DMS153 (cell line): ENCODE results near the gene STARD9.
A peak's percentile ranks its signal among the peaks of the same experiment; 100 is the strongest.
"Not testable (repeated sequence)": the region's sequence is repeated elsewhere in the genome, so short reads cannot be mapped to it uniquely, and the experiment has no call there.

ENCODE experiments used
- DNase-seq: peaks from one replicate; lab custom pipeline; 2025; lab: John Stamatoyannopoulos, UW

The STARD9 gene

DNA sequence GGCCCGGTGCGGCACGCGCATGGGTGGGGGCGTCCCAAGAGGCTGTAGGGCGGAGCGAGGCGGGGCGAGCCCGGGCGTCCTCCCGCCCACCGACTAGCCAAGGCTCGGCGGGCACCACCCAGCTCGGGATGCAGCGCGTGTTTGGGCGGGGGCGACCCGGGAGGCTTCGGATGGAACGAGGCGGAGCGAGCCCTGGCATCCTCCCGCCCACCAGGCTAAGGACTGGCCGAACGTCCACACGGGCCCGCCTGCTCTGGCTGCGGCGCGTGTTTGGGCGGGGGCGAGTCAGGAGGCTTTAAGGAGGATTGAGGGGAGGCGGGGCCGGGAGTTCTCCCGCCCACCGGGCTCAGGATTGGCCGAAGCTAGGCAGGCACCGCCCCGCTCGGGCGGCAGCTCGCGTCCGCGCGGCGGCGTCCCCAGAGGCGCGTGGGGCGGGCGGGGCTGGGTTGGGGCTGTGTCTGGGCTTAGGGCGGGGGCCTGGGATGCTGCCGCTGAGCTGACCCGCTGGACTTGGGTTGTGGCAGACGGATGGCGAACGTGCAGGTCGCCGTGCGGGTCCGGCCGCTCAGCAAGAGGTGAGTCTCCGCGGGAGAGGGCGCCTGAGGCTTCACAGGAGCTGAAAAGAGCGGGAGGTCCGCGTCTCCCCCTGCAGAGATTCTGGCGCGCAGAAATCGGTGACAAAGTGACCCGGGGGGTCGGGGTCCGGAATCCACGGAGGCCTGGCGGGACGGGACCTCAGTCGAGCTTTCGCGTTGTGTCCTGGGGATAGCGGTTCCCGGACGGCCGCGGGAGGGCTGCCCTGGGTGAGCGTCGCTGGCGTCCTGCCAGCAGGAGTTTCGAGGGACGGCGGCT is at the start of gene STARD9:
Gene STARD9, plus strand, starts transcription at position 419 of the 852 bp plus-strand sequence. Its CDS starts 110 bp downstream, at position 529.
- DNase-seq = peak; percentile 90

DNA sequence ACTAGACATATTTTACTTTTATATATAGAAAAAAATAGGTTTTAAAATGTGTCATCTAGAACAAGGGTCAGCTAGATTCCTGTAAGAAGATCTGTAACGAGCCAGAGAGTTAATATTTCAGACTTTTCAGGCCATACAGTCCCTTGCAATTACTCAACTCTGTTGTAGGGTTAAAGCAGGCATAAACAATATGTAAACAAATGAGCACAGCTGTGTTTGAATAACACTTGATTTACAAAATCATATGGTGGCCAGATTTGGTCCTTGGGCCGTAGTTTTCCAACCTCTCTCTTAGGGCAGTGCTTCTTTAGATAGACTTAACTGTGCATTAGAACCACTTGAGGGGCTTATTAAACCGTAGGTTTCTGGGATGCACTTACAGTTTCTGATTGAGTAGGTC is 46.4 kb upstream of the STARD9 start:
- DNase-seq = no peak

DNA sequence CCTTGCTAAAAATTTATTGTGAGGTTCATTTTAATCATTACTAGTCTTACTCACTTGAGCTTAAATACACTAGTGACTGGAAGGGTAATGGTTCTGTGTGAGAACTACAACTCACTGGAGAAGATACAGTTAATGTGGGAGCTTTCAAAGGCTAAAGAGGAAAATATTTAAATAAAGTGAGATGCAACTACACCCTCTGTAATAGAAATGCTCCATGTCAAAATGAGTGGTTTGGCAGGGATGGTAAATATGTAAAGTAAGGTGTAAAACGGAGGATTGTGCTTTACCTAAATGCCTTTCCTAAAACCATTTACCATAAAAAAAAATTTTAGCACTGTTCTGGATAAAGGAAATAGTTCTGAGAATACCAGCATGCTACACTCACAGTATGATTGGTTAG is 42.2 kb upstream of the STARD9 start:
- no peak for DNase-seq

DNA sequence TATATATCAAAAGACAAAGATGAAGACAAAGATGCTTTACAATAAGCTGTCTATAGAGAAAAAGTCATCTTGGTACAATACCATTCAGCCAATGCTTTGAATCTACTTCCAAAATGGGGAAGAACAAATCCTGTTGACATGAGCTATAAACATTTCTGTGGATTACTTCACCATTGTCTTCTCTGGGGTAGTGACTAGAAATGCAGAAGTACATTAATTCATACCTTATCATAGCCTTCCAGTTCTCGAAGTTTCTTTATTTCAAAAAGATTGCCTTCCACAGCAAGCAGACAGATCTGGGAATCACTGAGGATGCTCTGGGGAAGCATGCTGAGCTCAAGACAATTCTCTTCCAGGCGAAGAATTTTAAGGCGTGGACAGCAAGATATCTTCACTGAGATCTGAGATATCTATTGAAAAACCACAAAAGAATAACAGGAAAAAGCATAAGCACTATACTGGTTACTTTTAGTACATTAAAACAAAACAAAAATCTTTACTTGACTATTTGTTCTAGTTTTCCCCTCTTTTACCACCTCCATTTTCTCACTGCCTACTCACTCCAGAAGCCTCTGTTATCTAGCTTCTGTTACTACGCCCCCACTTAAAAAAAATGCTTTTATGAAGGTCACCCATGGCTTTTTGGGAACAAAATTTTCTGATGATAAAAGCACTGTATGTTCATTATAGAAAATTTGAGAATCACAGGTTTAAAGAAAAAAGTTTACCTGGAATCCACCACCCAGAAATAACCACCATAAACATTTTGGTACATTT is 30.4 kb upstream of the STARD9 start:
- no peak for DNase-seq

DNA sequence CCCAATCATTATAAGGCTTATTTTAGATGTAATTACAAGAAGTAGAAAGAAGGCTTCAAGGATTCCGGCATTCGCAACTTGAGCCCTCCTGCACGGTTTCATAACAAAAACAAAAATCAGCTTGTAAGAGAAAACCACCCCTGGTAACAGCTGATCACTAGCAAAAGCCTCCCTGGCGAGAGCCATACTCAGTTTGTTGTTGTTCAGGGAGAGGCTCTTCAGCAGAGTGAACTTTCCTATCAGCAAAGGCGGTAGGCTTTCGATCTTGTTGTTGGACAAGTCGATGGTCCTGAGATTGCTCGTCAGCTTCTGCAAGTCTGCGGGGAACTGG is 27.5 kb upstream of the STARD9 start:
- no peak for DNase-seq

DNA sequence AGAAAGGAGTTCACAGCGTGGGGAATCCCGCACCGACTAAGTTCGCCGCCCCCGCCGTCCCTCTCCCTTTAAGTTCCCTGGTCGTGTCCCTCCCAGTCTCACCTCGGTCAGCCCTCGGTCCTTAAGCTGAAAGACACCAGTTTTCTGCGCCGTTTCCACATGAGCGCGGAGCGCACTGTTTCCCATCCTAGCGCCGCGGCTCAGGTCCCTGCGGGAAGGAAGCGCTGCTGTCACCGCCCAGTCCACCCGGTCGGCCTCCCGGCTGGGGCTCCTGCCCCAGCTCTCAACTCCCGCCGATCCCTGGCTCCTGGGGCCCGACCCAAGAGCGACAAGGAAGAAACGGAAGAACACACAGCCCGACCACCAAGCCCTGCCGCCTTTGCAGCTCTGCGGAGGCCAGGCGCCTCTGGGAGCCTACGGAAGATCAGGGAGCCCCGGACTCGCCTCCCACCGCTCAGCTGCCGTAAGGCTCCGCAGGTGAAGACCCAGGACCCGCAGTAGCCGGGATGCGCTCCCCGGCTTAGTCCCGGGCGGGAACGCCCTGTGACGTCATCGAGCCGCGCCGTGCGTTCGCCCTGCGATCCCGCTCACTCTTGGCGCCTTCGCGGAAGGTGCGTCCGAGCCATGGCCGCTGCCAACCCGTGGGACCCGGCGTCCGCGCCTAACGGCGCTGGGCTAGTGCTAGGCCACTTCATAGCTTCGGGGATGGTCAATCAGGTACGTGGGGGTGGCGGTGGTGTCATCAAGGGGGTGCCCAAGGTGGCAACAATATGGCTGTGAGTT is 27.0 kb upstream of the STARD9 start, which contains the start of the genes HAUS2 and LRRC57:
Gene HAUS2, plus strand, starts transcription at position 590 of the 783 bp plus-strand sequence. Its CDS starts 35 bp downstream, at position 625.
Gene LRRC57, minus strand, starts transcription at position 545 of the 783 bp plus-strand sequence. Its CDS starts 359 bp downstream, at position 186.
- DNase-seq = peak; percentile 40

DNA sequence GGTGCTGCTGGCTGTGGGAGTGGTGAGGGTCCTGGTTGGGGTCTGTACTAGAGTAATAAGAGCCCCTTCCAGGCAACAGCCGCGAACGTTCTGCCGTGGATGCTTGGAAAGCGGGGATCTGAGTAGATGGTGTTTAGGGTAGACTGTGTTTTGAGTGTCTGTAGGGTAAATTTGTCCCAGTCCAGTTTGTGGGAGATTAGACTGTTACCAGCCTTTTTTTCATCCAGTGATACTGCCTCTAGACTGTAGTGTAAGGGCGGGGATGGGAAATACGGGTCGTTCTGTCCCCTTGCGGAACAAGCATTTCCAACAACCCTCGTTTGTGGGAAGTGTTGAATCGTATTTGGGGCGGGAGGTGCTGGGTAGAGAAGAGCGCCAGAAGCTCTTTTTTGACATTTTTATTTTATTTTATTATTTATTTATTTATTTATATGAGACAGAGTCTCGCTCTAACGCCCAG is 26.3 kb upstream of the STARD9 start:
- DNase-seq = peak; percentile 0

DNA sequence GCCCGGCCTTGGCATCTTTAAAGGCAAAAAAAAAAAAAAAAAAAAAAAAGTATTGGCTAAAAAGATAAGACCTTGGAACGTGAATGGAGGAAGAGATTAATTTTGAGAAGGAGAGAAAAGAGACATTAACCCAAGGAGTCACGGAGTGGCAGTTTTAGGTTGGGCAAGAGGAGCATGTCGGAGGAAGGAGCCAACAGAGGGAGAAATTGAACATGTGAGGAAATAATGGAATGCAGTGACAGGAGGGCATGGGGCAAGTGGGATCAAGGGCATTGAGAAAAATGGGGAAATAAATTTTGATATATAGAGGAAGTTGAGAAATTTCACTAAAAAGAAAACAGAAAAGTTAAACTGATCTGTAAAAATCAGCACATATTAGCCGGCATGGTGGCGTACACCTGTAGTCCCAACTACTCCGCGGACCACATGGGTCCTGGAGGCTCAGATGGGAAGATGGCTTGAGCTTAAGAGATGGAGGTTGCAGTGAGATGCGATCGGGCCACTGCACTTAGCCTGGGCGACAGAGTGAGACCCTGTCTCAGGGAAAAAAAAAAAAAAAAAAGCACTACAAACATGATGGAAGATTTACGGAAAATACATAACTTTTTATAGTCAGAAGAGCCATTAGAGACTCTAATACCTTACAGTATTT is 25.5 kb upstream of the STARD9 start:
- DNase-seq = no peak

DNA sequence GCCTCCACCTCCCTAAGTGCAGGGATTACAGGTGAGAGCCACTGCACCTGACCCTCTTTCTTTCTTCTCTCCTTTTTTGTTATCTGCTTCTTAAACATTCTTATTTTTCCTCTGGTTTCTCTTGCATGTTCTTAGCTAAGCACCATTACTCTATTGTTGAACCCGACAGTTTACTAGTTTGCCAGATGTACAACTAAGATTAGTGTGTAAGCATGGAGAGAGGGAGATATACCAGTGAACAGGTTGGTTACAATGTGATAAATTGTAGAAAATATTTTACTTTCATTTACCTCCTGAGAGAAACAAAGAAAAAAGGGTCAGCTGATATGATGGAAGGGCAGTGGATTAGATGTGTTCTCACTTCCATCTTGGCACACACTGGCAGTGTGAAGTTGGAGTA is 21.9 kb upstream of the STARD9 start:
- DNase-seq = no peak

DNA sequence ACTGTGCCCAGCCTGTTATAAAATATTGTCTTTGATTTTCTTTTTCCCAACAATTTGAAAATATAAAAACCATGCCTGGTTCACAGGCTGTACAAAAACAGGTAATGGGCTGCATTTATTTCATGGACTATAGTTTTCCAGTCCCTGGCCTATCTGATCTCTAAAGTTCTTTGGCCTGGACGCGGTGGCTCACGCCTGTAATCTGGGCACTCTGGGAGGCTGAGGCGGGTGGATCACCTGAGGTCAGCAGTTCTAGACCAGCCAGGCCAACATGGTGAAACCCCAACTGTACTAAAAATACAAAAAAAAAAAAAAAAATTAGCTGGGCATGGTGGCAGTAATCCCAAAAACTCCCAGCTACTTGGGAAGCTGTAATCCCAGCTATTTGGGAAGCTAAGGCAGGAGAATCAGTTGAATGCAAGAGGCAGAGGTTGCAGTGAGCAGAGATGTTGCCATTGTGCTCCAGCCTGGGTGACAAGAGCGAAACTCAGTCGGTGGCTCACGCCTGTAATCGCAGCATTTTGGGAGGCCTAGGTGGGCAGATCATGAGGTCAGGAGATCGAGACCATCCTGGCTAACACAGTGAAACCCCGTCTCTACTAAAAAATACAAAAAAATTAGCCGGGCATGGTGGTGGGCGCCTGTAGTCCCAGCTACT is 18.7 kb upstream of the STARD9 start:
- DNase-seq = not testable (repeated sequence)

DNA sequence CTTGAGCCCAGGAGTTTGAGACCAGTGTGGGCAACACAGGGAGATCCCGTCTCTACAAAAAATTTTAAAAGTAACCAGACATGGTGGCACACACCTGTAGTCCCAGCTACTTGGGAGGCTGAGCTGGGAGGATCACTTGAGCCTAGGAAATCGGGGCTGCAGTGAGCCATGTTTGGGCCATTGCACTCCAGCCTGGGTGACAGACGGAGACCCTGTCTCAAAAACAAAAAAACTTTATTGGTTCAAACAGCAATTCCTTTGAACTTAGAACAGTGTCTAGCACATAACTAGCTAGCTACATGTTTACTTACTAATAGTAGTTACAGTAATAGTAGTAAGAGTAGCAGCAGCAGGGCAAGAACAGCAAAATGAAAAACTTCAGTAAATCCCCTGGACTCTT is 16.7 kb upstream of the STARD9 start:
- DNase-seq = no peak

DNA sequence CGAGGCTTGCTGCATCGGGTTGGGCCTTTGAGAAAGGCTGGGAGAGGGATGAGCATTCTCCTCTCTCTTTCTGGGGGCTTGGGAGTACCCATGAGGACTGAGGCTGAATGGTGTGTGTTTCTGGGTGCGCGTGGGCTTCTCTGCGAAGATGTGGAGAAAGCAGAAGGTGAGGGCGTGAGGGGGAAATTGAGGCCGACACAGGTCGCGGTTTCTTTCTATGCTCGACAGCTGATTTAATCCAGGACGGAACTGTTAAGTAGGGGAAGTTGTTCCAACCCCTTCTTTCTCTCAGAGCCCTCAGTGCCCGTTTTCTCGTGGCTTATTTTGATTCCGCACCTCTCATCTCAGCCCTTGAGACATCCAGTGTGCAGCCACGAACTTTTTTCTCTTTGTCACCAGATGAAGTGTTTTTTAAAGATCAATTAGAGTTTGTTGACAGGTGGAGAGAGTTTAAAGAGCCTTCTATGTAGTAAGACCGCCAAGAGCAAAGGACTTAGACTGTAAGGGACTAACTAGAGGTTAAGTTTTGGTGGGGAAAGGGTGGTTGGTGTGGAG is 711 bp downstream of the STARD9 start:
- DNase-seq = no peak

DNA sequence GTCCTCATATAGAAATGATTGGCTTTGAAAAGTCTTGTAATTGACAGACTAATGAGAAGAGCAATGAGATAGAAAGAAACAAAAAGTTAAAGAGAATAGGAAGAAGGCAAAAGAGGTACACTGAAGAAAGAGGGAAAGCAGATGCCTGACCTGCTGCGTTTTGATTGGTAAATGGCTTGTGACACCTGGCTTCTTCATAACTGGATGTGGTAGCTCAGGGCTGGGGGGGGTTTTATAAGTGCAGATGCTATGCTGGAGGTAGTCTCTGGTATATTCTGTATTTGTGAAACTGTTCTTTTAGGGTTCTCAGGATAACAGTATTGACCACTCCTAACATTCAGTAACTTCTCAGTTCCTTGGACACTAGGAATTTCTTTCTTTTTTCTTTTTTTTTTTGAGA is 1.4 kb downstream of the STARD9 start:
- DNase-seq = no peak

DNA sequence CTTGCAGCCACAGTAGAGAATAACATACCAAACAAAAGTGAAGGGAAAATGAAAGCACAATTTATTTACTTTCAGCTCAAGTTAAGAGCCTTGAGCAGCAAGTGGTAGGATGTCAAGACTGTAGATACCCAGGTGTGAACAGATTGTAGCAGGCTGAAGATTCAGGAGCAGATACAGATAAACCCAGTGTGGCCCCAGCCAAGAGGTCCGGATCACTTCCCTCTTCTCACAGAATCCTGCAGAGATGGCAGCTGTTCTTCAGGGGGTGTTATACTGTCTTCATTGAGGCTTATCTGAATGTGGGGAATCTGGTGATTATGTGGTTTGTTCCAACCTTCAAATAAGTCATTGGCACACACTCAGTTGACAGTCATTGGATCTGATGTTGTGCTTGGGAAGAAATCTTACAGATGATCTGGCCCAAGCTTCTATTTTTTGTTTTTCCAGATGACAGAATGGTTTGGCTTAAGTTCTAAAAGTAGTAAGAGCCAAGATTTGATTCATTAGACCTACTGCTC is 2.2 kb downstream of the STARD9 start:
- no peak for DNase-seq

DNA sequence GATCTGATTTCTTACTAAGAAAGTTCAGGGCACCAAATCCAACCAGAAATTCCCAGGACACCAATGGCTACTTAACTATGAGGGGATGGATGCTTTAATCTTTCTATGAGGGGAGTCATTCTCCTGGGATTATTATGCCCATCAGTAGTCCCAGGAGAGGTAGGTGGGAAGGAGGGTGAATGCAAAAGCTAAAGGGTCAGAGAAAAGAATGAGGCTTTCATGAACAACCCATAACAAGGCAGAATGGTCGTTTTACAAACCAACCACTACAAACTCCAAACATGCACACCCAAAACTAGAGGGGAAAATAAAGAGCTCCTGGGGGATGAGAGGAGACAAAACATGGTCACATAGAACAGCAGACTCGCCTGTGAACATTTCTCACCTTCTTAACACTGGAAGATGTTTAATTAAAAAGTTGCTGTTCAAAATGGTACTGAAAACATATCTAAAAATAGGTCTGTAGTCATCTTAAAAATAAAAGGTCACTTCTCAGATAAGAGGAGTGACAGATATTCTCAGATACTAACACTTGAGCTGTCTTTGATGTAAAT is 3.7 kb downstream of the STARD9 start:
- DNase-seq = no peak

DNA sequence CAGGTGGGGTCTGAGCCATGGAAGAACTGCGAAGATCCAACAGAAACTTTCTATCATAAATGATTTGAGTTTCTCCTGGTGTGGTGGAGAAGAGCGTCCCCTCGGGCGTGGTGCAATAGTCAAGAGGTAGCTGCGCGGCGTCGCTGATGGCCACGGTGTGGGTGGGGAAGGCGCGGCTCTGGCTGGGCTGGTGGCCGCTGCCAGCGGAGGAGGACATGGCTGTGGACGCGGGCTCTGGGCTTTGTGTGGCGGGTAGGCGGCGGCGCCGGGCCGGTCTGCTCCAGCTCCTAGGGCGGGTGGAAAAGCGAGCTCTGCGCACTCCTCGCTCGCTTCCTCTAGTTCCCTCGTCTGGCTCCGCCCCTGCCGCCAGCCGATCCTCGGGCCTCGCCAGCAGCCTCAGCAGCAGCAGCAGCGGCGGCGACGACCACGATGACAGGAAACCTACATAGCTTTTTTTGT is 5.9 kb downstream of the STARD9 start:
- DNase-seq = peak; percentile 42

DNA sequence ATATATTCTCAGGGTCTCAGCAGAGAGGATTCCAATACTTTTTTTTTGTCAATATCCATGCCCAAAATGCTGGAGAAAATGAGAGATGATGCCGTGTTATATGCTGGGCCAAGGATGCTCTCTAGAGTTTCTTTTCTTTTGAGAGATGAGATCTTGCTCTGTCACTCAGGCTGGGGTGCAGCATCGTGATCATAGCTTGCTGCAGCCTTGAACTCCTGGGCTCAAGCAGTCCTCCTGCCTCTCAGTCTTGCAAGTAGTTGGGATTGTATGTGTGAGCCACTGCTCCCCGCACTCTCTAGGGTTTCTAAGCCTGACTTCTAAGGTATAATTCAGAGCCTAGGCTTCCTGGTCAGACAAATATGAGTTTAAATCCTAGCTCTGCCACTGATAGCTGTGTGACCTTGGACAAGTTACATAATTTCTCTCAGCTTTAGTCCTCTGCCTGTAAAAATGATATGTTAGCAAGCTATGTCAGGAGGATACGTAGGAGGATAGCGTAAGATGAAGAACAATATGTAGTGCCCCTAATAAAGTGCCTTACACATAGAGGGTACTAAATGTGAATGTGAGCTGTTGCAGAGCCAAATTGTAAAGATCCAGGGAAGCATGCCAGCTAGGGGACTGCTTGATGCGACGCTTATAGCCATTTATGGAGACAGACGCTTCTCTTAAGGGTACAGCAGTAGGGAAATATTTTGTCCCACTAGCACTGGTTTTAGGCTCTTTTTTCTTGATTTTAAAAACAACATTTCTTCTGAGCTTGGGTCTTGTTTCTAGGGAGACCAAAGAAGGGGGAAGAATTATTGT is 7.4 kb downstream of the STARD9 start:
- no peak for DNase-seq

DNA sequence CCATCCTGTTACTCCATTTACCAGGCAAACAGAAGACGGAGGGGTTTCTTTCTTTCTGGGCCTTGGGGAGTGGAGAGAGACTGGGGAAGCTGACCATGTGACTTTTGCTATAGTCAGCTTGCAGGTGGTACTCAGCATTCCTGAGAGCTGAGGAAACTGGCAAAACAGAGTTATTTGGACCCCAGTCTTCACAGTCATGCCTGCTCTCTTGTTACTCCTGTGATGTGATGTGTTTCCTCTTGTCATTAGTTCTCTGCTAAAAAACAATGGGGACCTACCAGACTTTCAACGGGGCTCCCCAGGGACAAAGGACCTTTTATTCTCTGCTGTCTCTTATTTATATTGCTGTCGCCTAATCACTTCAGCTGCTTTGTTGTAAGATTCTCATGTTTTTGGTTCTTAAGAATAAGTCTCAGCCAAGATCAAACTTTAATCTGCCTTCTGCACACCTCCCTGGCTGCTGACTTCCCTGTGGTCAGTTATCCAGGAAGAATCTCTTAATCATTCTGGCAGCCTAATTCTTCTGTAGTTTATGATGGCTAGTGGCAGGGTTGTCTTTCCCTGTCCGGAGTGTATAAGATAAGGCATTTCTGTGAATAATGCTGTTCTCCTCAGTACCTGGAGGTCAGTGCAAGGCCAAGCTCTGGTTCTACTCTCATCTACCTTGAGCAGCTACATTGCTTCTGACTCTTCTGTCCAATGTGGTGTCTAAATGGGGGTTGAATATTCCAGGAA is 8.8 kb downstream of the STARD9 start:
- DNase-seq = no peak
